Colon (tissue), 2 donors: ENCODE results near the gene TMEM123.
"Not testable (repeated sequence)": the region's sequence is repeated elsewhere in the genome, so short reads cannot be mapped to it uniquely, and the experiment has no call there.

ENCODE experiments used
- FAIRE-seq: peaks from 2 replicates; lab custom pipeline; 2012; peaks lifted over from hg19 to GRCh38; lab: Jason Lieb, UNC
- donor health status: control.
- donor health status: control.

TMEM123 gene

DNA sequence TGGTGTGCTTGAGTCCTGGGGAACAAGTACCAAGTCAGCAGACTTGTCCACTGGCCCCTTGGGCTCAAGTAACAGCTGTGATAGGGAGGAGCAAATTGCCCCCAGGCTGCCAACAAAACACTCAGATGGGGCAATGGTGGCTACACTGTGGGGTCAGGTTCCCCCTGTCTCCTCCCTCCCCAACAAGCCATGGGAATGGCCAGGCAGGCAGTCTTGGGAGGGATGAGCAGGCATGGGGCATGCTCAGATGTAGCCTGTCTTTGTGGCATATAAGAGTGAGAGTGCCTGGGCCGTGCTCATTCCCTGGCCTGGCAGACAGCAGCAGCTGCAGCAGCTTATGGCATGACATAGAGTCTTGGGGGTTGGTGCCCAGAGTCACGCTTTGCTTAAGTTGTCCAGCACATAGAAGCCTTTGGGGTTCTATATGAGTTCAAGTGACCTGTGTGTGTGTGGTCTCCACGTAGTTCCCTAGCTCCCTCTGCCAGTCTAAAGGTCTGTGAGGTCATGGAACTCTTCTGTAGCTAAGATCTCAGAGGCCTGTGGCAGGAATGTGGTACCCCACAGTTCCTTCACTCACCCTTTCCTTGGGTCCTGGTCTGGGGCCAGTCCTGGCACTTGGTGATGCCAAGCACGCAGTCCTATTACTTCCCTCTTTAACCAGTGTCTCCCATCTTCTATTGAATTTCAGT, 60.9 kb downstream of the TMEM123 start:
- no peak for FAIRE-seq

DNA sequence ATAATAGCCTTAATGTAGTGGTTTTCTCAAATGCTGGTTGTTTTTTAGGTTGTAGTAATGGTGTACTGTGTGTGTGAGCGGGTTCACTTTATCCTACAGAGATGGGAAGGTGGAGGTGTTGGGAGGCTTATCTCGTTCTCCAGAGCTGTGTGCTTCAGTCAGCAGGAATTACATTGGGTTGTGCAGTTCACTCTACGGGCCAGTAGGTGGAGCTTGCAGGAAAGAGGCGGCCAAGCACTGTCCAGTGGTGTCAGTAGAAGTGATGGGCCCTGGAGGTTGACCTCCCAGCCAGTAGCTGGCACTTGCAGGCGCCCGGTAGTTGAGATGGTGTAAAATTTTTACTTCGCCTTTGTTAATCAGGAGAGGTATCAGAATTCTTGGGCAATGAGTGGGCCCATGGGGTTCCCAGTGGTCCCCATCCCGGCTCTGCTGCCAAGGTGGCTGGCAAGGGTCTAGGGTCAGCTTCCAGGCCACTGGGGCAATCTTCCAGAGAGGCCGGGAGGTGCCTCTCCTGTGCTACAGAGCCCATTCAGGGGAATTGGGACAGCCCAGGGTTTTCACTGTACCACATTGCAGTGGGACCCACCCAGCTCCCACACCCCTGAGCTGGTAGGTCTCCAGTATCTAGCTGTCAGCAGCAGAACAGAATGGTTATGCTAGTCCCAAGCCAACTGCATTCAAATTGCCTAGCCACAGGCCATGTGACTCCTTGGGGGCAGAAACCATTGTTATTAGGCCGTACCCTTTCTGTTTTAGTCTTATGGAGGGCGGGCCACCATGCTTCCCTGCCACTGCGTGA, 61.7 kb downstream of the TMEM123 start:
- no peak for FAIRE-seq

DNA sequence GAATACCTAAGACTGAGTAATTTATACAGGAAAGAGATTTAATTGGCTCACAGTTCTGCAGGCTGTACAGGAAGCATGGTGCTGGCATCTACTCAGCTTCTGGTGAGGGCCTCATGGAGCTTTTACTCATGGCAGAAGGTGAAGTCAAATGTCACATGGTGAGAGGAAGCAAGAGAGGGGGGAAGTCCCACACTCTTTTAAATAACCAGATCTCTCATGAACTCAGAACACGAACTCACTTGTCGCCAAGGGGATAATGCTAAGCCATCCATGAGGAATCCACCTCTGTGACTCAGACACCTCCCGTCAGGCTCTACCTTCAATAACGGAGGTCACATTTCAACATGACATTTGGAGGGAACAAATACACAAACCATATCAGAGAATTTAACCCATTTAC, 63.3 kb downstream of the TMEM123 start:
- no peak for FAIRE-seq

DNA sequence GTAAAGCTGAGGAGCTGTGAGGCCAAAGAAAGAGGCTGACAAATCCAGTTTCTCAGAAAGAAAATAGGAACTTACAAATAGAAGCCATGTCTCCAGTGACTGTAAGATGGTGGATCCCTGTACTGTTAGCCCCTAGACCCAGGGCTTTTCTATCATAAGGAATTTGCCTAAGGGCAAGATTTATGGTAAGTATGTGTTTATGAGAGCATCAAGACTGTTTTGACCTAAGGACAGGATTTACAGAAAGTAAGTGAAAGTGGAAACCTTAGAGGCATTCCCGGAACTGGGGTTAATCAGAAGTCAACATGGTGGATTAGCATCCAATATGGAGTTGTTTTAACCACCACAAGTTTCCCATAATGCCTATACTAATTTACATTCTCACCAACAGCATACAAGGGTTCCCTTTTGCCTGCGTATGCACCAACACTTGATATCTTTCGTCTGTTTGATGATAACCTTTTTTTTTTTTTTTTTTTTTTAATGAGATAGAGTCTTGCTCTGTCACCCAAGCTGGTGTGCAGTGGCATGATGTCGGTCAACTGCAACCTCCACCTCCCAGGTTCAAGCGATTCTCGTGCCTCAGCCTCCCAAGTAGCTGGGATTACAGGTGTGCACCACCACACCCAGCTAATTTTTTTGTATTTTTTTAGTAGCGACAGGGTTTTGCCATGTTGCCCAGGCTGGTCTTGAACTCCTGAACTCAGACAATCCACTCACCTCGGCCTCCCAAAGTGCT, 65.4 kb downstream of the TMEM123 start:
- no peak for FAIRE-seq

DNA sequence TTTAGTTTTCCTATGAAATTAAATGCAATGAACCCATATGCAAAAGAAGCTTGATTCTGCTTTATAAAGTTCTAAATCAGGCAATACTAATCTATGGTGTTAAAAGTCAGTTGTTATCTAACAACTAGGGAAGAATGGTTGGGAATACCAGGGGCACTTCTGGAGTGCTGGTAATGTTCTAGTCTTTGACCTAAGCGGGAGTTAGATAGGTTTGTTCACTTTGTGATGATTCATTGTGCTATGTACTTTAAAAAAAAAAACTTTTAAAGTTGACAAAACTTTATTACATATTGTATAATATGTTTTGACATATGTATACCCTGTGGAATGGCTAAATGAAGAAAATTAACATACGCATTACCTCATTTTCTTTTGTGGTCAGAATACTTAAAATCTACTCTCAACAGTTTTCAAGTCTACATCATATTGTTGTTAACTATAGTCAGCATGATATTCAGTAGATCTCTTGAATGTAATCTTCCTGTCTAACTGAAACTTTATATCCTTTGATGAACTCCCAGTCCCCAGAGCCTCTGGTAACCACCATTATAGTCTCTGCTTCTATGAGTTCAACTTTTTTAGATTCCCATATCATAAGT, 66.3 kb downstream of the TMEM123 start:
- FAIRE-seq: no peak

DNA sequence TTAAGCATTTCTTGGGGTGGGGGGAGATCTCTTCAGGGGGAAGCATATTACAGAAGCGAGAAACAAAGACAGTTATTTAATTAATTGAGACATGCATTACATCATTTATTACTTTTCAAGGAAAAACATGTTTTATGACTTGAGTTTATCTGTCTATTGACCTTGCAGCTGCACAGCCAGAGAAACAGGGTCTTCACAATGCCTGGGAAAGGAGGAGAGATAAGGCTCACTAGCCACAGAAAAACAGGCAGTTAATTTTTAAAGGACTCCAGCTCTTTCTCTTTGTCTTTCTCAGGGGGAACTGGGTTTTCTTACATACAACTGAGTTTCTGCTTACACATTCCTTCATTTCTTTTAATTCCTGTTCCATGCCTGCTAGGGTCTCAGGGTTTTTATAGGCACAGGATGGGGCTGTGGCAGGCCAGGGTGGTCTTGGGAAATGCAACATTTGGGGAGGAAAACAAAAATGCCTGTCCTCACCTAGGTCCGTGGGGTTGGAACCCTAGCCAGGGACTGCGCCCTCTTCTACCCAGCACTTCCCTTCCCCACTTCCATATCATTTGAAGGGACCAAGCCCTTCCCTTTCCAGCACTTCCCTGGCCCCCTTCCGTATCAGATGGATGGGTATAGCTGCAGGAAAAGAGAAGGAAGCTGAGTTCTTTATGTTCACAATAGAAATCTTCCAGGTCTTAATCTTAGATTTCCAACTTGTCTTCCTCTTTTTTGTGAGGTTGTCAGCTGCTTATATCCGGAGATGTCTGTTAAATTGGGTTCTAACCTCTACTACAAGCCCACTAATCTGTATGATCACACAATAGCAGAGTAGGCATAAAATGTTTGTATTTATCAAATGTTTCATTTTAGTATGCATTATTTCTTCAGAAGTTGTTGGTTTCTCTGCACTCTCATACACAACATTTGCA, 67.2 kb downstream of the TMEM123 start:
- no peak for FAIRE-seq

DNA sequence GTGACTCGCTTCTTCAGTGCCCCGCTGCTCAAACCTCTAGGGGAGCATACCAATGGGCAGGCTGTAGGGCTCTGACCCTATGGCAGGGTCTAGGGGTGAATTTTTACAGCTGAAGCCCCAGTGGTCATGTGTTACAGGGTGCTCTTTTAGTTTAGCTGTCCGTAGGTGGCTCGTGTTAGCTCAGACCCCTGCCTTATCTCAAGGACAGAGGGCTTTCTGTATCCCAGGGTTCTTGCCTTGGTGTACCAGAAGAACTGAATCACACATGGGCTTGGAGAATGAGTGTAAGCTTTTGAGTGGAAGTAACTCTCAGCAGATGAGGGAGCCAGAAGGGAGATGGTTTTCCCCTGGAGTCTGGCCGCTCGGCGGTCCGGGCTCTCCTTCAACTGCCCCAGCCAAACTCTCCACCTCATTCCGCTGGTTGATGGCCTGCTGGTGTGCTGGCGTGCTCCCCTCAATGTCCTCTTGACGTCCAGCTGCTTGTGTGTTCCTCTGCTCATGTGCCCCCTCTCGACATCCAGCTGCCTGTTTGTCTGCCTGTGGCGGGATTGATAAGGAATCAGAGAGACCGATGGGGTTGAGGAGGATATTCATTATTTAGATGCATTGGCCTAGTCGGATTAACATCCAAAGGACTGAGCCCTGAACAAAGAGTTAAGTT, 68.0 kb downstream of the TMEM123 start:
- FAIRE-seq: no peak

DNA sequence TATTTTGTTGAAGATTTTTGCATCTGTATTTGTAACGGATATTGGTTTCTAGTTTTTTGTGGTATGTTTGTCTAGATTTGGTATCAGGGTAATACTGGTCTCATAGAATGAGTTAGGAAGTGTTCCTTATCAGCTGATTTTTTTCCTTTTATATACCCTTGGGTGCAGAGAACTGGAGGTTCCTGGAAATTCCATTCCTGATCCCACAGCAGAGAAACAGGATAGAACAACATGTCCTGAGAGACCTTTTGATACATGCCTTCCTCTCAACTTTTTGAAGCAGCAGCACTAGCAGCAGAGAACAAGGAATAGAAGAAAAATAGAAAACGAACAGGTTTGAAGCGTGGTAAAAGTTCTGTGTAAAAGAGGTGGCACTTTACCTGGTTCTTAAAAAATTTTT, 68.7 kb downstream of the TMEM123 start:
- no peak for FAIRE-seq

DNA sequence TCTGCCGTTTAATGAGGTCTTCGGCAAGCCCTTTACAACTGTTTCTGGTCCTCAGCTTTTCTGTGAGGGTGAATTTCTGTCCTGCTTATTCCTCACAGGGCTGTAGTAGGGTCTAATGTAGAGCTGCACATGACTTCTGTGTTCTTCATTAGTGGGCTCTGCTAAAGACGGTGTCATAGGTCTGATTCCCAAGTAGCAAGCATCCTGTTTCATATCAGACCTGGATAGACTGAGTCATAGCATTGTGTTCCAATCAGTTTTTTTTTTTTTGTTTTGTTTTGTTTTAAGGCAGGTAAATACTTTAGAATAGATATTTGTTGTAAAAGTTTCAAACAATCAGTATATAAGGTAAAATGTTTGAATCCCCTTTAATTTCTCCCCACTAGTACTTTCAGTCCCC, 70.2 kb downstream of the TMEM123 start:
- no peak for FAIRE-seq

DNA sequence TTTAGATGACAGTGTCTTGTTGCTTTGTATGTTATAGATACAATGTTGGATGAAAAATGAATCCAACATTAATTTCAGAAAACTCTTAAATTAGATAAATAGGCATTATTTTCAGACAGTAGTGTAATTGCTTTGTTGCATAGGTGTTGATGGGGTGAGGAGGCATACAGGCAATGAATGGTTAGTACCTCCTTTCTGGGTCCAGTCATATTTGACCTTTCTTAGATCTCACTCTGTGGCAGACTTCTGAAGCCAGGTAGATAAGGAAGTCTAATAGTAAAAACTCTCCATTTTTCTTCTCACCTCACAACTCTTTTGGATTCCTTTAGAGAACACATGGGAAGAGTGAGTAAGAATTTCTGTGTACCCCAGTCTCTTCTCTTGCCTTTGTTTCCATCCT, 73.7 kb downstream of the TMEM123 start:
- FAIRE-seq: no peak

DNA sequence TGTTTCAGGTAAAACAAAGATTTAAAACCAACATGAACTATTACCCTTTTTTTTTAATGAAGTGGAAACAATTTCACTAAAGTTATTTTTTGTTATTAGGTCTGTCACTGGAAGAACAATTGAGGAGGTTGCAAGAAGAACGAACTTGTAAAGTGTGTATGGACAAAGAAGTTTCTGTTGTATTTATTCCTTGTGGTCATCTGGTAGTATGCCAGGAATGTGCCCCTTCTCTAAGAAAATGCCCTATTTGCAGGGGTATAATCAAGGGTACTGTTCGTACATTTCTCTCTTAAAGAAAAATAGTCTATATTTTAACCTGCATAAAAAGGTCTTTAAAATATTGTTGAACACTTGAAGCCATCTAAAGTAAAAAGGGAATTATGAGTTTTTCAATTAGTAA, 74.7 kb downstream of the TMEM123 start:
- no peak for FAIRE-seq

DNA sequence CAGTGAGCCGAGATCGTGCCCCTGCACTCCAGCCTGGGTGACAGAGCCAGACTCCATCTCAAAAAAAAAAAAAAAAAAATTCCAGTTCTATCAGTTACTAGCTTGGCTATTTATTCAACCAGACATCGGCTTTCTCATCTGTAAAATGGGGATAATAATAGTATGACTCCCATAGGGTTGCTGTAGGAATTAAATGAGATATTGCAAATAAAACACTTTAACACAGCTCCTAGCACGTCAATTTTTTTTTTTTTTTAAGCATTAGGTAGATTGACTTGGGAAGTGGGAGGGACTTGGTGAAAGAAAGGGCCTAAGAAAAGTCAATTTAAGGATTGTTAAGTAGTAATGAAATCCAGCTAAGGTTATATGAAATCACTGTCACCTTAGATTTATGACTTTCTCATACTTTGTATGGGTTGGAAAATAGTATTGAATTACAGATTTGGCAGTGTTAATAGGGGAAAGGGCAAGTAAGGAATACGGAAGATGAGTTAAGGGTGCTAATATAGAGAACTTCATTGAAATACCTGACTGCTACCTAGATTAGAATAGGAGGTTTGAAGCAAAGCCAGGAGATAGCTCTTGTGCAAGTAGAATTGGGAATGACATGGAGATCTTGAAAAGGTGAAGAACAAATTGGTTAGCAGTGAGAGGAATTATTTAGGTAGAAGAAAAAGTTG, 76.7 kb downstream of the TMEM123 start:
- FAIRE-seq: no peak

DNA sequence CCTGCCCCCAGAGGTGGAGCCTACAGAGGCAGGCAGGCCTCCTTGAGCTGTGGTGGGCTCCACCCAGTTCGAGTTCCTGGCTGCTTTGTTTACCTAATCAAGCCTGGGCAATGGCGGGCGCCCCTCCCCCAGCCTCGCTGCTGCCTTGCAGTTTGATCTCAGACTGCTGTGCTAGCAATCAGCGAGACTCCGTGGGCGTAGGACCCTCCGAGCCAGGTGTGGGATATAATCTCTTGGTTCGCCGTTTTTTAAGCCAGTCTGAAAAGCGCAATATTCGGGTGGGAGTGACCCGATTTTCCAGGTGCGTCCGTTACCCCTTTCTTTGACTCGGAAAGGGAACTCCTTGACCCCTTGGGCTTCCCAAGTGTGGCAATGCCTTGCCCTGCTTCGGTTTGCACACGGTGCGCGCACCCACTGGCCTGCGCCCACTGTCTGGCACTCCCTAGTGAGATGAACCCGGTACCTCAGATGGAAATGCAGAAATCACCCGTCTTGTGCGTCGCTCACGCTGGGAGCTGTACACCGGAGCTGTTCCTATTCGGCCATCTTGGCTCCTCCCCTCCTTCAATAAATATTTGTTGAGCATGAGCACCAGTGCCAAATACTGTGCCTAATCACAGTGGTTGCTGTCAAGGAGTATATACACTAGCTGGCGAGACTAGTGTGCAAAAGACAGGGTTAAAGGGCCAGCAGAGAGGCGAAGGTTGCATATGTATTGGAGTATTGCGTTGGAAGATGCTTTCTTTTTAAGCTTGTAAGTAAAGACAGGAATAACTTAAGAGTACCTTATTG, 77.7 kb downstream of the TMEM123 start:
- FAIRE-seq: not testable (repeated sequence)

DNA sequence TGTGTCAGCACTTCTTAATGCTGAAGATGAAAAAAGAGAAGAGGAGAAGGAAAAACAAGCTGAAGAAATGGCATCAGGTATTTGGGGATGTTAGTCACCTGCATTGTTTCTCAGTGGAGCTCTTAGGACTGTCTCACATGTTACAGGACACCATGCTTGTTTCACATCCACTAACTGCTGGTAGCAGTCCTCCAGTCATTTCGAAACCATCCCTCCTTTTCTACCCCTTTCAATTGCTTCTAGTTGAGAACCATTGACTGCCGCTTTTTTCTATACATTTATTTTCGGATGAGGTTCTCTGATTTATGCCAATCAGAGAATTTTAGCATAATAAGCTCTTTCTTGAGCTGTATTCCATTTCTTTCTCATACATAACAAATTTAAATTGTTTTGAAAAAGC, 84.1 kb downstream of the TMEM123 start:
- no peak for FAIRE-seq

DNA sequence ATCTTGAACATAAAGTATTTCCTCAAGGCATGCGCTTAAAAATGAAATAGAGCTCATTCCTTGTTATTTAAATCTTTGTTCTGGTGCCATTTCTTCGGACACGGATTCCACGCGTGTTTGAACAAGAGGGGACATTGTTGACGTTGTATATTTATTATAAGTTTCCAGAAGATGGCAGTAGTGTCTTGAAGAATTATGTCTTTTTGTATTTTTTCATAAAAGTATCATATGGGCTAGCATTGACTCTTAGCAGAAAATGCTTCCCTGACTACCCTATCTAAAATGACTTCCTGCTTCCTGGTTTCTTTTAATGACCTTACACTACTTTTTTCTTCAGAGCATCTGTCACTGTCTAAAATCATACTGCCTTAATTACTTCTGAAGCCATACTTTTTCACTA, 85.2 kb downstream of the TMEM123 start:
- no peak for FAIRE-seq

DNA sequence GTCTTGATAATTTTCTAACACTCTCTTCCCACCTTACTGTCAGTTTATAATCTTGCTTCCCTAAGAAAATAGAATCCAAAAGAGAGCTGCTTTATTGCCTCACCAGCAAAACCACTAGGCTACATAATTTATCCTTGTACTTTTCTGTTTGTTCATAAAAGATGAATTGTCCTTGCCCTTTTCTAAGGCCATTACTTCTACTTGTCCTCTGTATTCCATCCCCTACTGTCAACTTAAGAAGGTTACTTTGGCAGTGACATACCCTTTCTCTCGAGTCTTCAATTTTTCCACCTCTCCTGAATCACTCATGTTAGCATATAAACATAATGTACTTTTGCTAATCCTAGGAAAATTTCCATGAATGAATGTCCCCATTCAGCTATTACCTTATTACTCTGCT, 87.6 kb downstream of the TMEM123 start:
- no peak for FAIRE-seq

DNA sequence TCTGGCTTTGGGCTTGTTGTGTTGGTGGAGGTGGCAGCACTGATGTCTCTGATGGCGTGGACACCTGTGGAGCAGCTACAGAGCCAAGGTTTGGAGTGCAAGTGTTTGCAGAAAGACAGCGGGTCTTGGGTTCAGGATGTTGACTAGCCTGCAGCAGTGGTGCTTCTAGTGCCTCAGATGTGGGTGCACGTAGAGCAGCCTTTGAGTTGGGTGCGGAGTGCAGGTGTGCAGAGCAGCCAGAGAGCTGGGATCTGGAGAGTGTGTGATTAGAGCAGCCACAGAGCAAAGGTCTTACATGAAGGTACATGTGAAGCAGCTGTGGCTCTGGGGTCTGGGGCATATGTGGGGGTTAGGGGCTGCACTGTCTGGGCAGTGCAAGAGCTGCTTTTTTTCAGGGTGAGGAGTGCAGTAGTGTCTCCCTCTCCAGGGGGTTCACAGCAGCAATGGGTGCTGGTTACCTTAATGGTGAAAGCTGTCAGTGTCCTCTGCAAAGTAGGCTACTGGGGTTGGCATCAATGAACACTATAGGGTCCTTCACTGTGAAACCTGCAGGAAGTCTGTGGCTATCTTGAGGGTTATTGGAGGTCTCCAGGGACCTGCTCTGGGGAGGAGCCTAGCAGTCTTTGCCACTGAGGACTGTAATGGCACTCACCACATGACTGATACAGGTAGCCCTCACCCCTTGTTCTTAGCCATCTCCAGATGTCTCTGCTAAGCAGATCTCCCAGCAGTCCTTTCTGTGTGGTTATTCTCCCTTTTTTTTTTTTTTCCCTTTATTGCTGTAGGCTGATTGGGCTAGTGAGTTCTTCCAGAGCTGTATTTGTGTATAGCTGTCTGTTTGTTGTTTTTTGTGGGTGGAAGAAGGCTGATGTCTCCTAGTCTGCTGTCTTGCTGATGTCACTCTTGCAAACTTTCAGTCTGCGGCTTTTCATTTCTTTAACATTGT, 91.2 kb downstream of the TMEM123 start:
- no peak for FAIRE-seq

DNA sequence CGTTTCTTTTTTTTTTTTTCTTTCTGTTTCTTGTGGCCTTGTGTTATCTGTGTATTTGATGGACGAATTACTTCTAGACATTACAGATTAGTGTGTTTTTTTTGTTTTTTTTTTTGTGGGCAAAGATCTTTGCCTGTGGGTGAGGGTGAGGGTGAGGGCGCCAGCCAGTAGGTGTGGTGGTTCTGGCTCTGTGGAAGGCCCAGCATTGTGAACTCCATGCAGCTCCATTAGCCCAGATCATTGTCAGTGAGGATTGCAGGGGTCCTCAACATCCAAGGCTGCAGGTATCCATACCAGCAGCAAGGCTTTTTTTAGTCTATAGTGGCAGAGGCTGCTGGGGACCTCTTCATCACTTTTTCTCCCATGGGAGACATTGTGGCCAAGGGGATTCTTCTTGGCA, 91.9 kb downstream of the TMEM123 start:
- no peak for FAIRE-seq

DNA sequence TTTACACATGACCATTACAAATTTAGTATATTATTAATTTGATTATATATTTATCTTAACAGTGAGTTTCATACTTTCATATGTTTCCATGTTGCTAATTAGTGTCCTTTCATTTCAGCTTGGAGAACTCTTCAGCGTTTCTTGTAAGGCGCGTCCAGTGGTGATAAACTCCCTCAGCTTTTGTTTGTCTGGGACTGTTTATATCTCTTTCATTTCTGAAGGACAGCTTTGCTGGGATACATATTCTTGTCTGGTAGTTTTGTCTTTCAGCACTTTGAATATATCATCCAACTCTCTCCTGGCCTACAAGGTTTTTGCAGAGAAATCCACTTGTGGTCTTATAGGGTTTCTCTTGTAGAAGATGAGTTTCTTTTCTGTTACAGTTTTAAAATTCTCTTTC, 93.2 kb downstream of the TMEM123 start:
- FAIRE-seq: no peak
